Mammary epithelial cell (primary cell): Measurements from ENCODE around the gene CDON.

Experiments used
- CTCF ChIP-seq, 2 donors: IDR thresholded peaks in 1 of 2; conservative IDR thresholded peaks in 1 of 2; 2 replicates each; pipeline ENCODE4 v1.5.1; 2011 to 2012; ENCODE audit warnings: inconsistent platforms in 2 of 2, low read length in 2 of 2, mild to moderate bottlenecking in 2 of 2, control low read depth in 1 of 2, low read depth in 1 of 2; ENCODE audit not compliant: insufficient read depth in 1 of 2; ENCODE audit errors: extremely low read depth in 1 of 2
- EZH2 ChIP-seq: IDR thresholded peaks from 2 replicates; pipeline ENCODE4 v1.6.1; 2012; ENCODE audit warnings: low read length, inconsistent platforms, borderline replicate concordance

- TF ChIP-seq CTCF (conservative IDR thresholded peaks at IDR 0.05 in 1 of 2, IDR thresholded peaks at IDR 0.05 in 1 of 2; ENCODE audit: extremely low read depth in 1 of 2, insufficient read depth in 1 of 2, low read depth in 1 of 2, low read length in 2 of 2) (no peak), EZH2 (no peak)
Measured at GRCh38 chr11:125978778-125979407, 83.8 kb downstream of the CDON start.
